Hepatocyte (in vitro differentiated cells): Measurements from ENCODE around the gene RGS6. TPM values are rescaled to one million over a fixed set of nuclear protein-coding genes. Genes with fewer than 3 reads are reported as not detected.

Source experiments
- DNase-seq: peaks from one replicate; pipeline ENCODE4 v3.0.0-alpha.2; 2016; ENCODE audit warnings: low spot score
- H2AFZ ChIP-seq: fragments of 200-600 bp; sonication (generic); 2 replicates; pipeline ENCODE4 v1.6.0; 2016; ENCODE audit warnings: antibody characterized with exemption, mild to moderate bottlenecking
- H3K27ac ChIP-seq: fragments of 200-600 bp; sonication (generic); 2 replicates; pipeline ENCODE4 v1.5.1; 2016; ENCODE audit warnings: mild to moderate bottlenecking
- H3K27me3 ChIP-seq: fragments of 200-600 bp; sonication (generic); 2 replicates; pipeline ENCODE4 v1.6.1; 2016
- H3K36me3 ChIP-seq: fragments of 200-600 bp; sonication (generic); replicated peaks from 2 replicates; pipeline ENCODE4 v1.5.1; 2016; ENCODE audit warnings: low read depth; ENCODE audit not compliant: insufficient read depth
- H3K4me1 ChIP-seq: fragments of 200-600 bp; sonication (generic); 2 replicates; pipeline ENCODE4 v1.5.1; 2016; ENCODE audit warnings: mild to moderate bottlenecking, moderate library complexity; ENCODE audit not compliant: insufficient read depth
- H3K4me2 ChIP-seq: fragments of 200-600 bp; sonication (generic); 2 replicates; pipeline ENCODE4 v1.6.0; 2016
- H3K4me3 ChIP-seq: fragments of 200-600 bp; sonication (generic); 2 replicates; pipeline ENCODE4 v1.5.1; 2016; ENCODE audit warnings: mild to moderate bottlenecking
- H3K79me2 ChIP-seq: fragments of 200-600 bp; sonication (generic); 2 replicates; pipeline ENCODE4 v1.6.0; 2017; ENCODE audit warnings: mild to moderate bottlenecking
- H3K9me2 ChIP-seq: fragments of 200-600 bp; sonication (generic); replicated peaks from 2 replicates; pipeline ENCODE4 v1.6.0; 2017; ENCODE audit warnings: mild to moderate bottlenecking; ENCODE audit not compliant: insufficient read depth
- H3K9me3 ChIP-seq: fragments of 200-600 bp; sonication (generic); 2 replicates; pipeline ENCODE4 v1.5.1; 2016; ENCODE audit warnings: low read depth, mild to moderate bottlenecking
- H4K20me1 ChIP-seq: fragments of 200-600 bp; sonication (generic); 2 replicates; pipeline ENCODE4 v1.6.0; 2016; ENCODE audit warnings: mild to moderate bottlenecking; ENCODE audit not compliant: insufficient read depth, poor library complexity, severe bottlenecking
- CTCF ChIP-seq: fragments of 200-600 bp; sonication (generic); IDR thresholded peaks from 2 replicates; pipeline ENCODE4 v1.5.1; 2016; ENCODE audit warnings: antibody characterized with exemption, mild to moderate bottlenecking; ENCODE audit not compliant: poor library complexity
- EZH2 ChIP-seq: fragments of 200-600 bp; sonication (generic); IDR thresholded peaks from 2 replicates; pipeline ENCODE4 v1.6.1; 2016; ENCODE audit warnings: antibody characterized with exemption, mild to moderate bottlenecking, borderline replicate concordance
- EZH2phosphoT487 ChIP-seq: fragments of 200-600 bp; sonication (generic); IDR thresholded peaks from one replicate; pipeline ENCODE4 v1.6.1; 2018; ENCODE audit warnings: antibody characterized with exemption, mild to moderate bottlenecking, low read depth, moderate library complexity; ENCODE audit not compliant: unreplicated experiment, severe bottlenecking
- WGBS: methylation state at CpG from one replicate; pipeline ENCODE4 v1.1.6; 2016; ENCODE audit warnings: low lambda C conversion rate; ENCODE audit errors: missing lambda C conversion rate; 5-methylcytosine and 5-hydroxymethylcytosine counted together
- polyA plus RNA-seq: library from polyadenylated mRNA; unstranded; fragments of >200 nt; fragmentation: Nextera tagmentation; extraction: Ambion mirVana; gene quantifications from 2 replicates; pipeline ENCODE4 v1.2.1, GENCODE V29; 2016
- total RNA-seq: library from RNA; depleted of rRNA; stranded (reverse); fragments of >200 nt; gene quantifications from 2 replicates; pipeline ENCODE4 v1.2.3, GENCODE V29; 2014

RGS6 gene
- total and polyA plus RNA-seq, 2 experiments from 2014 or later: 0.25 to 0.87 TPM

GRCh38 chr14:72291908-72292688 lies 359.9 kb downstream of the RGS6 start:
- Histone ChIP-seq H3K4me2 (no peak overlapping the region), H3K4me3 (no peak overlapping the region), H3K36me3 (no peaks in the 10 kb centered on the region), H3K79me2 (no peaks in the 10 kb centered on the region), H2AFZ (no peak overlapping the region), H3K4me1 (no peaks in the 10 kb centered on the region), H3K9me3 (no peaks in the 10 kb centered on the region), H3K27me3 (peaks cover 13% of the 10 kb centered on the region), H3K9me2 (no peaks in the 10 kb centered on the region), H3K27ac (no peak overlapping the region), H4K20me1 (no peaks in the 10 kb centered on the region)
- WGBS: 66% methylated on average over 16 of the region's 16 CpGs
- TF ChIP-seq EZH2phosphoT487: no peak
- peak; percentile 73 for TF ChIP-seq CTCF
- DNase-seq: peak; percentile 65

DNA sequence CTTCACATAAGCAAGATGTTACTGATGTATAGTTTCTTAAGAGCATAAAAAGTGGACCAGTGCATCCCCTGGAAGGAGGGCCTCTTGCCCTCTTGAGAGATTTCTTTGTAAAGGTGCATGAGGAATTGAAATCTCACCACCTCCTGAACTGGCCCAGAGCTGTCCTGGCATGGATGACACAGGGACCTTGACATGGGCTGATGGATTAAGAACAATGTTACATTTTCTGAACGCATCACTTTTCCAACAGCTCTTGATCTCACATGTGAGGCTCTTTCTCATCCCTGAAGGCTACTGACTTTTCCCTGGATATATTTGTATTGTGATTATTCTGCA lies 360.4 kb downstream of the RGS6 start:
- Histone ChIP-seq H3K9me2 (no peaks in the 10 kb centered on the region), H2AFZ (no peak overlapping the region), H3K4me2 (no peak overlapping the region), H4K20me1 (no peaks in the 10 kb centered on the region), H3K4me1 (no peaks in the 10 kb centered on the region), H3K27me3 (peaks cover 13% of the 10 kb centered on the region), H3K27ac (no peak overlapping the region), H3K36me3 (no peaks in the 10 kb centered on the region), H3K79me2 (no peaks in the 10 kb centered on the region), H3K4me3 (no peak overlapping the region), H3K9me3 (no peaks in the 10 kb centered on the region)
- no peak for TF ChIP-seq CTCF
- TF ChIP-seq EZH2phosphoT487: no peak
- TF ChIP-seq EZH2: no peak
- no peak for DNase-seq
- 67% methylated on average over 1 of the region's 1 CpG for WGBS

DNA sequence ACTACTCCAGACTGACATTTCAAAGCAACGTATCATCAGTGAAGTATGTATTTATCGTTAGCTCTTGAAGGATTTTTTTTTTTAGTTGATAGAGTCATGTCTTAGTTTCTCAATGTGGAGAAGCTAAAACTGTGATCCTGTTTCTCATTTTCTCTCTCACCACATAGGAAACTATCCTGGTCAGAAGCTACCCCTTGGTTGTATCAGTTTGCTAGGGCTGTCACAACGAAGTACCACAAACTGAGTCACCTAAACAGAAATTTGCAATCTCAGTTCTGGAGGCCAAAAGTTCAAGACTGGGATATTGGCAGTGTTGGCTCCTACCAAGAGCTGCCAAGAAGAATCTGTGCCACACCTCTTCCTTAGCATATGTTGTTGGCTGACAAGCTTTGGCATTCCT lies 369.1 kb downstream of the RGS6 start:
- no peaks in the 10 kb centered on the region for H3K36me3 ChIP-seq
- H3K9me2 ChIP-seq: no peaks in the 10 kb centered on the region
- no peak overlapping the region for H3K27ac ChIP-seq
- H3K27me3 ChIP-seq: no peaks in the 10 kb centered on the region
- no peak for TF ChIP-seq EZH2phosphoT487
- no peak for TF ChIP-seq CTCF
- TF ChIP-seq EZH2: no peak
- no peaks in the 10 kb centered on the region for H3K9me3 ChIP-seq
- no peak overlapping the region for H2AFZ ChIP-seq
- no peak for DNase-seq
- no peaks in the 10 kb centered on the region for H3K4me1 ChIP-seq
- no peak overlapping the region for H3K4me2 ChIP-seq
- H4K20me1 ChIP-seq: no peaks in the 10 kb centered on the region
- WGBS: 82% methylated on average over 3 of the region's 3 CpGs
- H3K4me3 ChIP-seq: no peak overlapping the region
- H3K79me2 ChIP-seq: no peaks in the 10 kb centered on the region
